Pancreas (tissue), 10 donors: ENCODE results near the gene BCL11B. TPM values are rescaled to one million over a fixed set of nuclear protein-coding genes. Genes with fewer than 3 reads are reported as not detected.

Source experiments
- ATAC-seq, 4 donors: fragments of 200-7000 bp; cut with Tn5 transposase; one replicate each; pipeline versions ENCODE4 v1.8.0 to v1.9.1; 2020; ENCODE audit warnings: mild to moderate bottlenecking in 4 of 4, moderate library complexity in 4 of 4
- DNase-seq, 6 donors: peaks; one replicate each; pipeline ENCODE4 v3.0.0-alpha.2; 2020
- FAIRE-seq: peaks from 2 replicates; lab custom pipeline; 2012; peaks lifted over from hg19 to GRCh38; lab: Jason Lieb, UNC
- H3K27ac ChIP-seq, 4 donors: fragments of 200-600 bp; sonication (generic); 1 replicate in 3 of 4; 2 replicates in 1 of 4; pipeline versions ENCODE4 v1.5.0 to v1.8.0; 2020
- H3K27me3 ChIP-seq, 4 donors: fragments of 200-600 bp; one replicate each; pipeline ENCODE4 v1.8.0; 2021
- H3K36me3 ChIP-seq, 3 donors: fragments of 200-600 bp; sonication (generic) in 1 of 3; one replicate each; pipeline versions ENCODE4 v1.5.0 to v1.8.0; 2020 to 2021
- H3K4me1 ChIP-seq, 3 donors: fragments of 200-600 bp; one replicate each; pipeline ENCODE4 v1.8.0; 2021
- H3K4me3 ChIP-seq, 4 donors: fragments of 200-600 bp; sonication (generic) in 2 of 4; one replicate each; pipeline versions ENCODE4 v1.5.0 to v1.8.0; 2020 to 2021
- H3K9me3 ChIP-seq, 4 donors: fragments of 200-600 bp; one replicate each; pipeline ENCODE4 v1.8.0; 2021
- CTCF ChIP-seq, 4 donors: fragments of 200-600 bp; sonication (generic) in 3 of 4; IDR thresholded peaks; one replicate each; pipeline versions ENCODE4 v1.5.0 to v1.8.0; 2021; ENCODE audit warnings: antibody characterized with exemption in 4 of 4
- WGBS, 2 donors: extraction: QIAGEN DNeasy Blood & Tissue Kit; methylation state at CpG; one replicate each; pipeline ENCODE4 v1.1.7; 2013; 5-methylcytosine and 5-hydroxymethylcytosine counted together
- intact Hi-C, 3 donors: fragments of 100-400 bp; cut with DNase I; formaldehyde crosslinking; loops; one replicate each; pipeline versions ENCODE4 v1.11.1 to v1.14.2; 2022
- polyA plus RNA-seq, 2 donors: library from polyadenylated mRNA; stranded (reverse); fragments of 200-250 nt; gene quantifications; one replicate each; pipeline ENCODE4 v1.2.3, GENCODE V29; 2013
- total RNA-seq, 6 donors: library from RNA; stranded (reverse); fragmentation: NEBNext Ultra II Directional in 4 of 6; extraction: Animal tissue kit (Norgen Biotek cat#: 25700) in 4 of 6; gene quantifications; one replicate each; pipeline versions ENCODE4 v1.2.1 to v1.2.4, GENCODE V29; 2021 to 2023
- donor health status: healthy with polysubstance abuse.
- donor health status: DM: no; HTN: no; CAD: no; lungs with moderate emphysema.
- donor health status: DM: no; HTN: no; CAD: no.
- donor health status: control.
- donor health status: control.
- donor health status: Bipolar disorder and iron deficiency.
- donor health status: DM: yes; HTN: yes; CAD: no.
- donor health status: DM: no; HTN: no; CAD: no.
- donor health status: DM: no; HTN: no; CAD: no.
- donor health status: DM: yes; HTN: yes; CAD: no.

BCL11B gene
- total and polyA plus RNA-seq, 8 donors, result 0.04 to 0.47 (median 0.27) TPM

GRCh38 chr14:99201351-99202073 lies 70.5 kb downstream of the BCL11B start:
- FAIRE-seq, result no peak
- no peaks in the 10 kb centered on the region for H3K36me3 ChIP-seq
- intact Hi-C loops, result no loop called here
- WGBS, 2 donors, result 73 to 74% methylated on average over 10 of the region's 10 CpGs
- no peaks in the 10 kb centered on the region for H3K27me3 ChIP-seq
- no peak for TF ChIP-seq CTCF (IDR thresholded peaks at IDR 0.05)
- no peak for ATAC-seq
- no peak for DNase-seq
- H3K4me3 ChIP-seq, result no peak overlapping the region
- H3K27ac ChIP-seq, result no peak overlapping the region
- H3K9me3 ChIP-seq, result no peaks in the 10 kb centered on the region
- H3K4me1 ChIP-seq, result no peaks in the 10 kb centered on the region

GRCh38 chr14:99200654-99201005 lies 71.4 kb downstream of the BCL11B start:
- no peak for FAIRE-seq
- H3K27me3 ChIP-seq, result no peaks in the 10 kb centered on the region
- no peaks in the 10 kb centered on the region for H3K9me3 ChIP-seq
- no peak overlapping the region for H3K27ac ChIP-seq
- no peak for TF ChIP-seq CTCF (IDR thresholded peaks at IDR 0.05)
- H3K4me3 ChIP-seq, result no peak overlapping the region
- intact Hi-C loops, result no loop called here
- DNase-seq, result no peak
- ATAC-seq, result no peak
- WGBS, 2 donors, result 66 to 75% methylated on average over 7 of the region's 7 CpGs
- no peaks in the 10 kb centered on the region for H3K4me1 ChIP-seq
- no peaks in the 10 kb centered on the region for H3K36me3 ChIP-seq

- 63 to 79% methylated on average over 16 of the region's 16 CpGs for WGBS, 2 donors
- DNase-seq (no peak), FAIRE-seq (no peak), ATAC-seq (no peak)
- Histone ChIP-seq H3K4me1 (no peaks in the 10 kb centered on the region), H3K9me3 (no peaks in the 10 kb centered on the region), H3K4me3 (no peak overlapping the region), H3K36me3 (no peaks in the 10 kb centered on the region), H3K27ac (no peak overlapping the region), H3K27me3 (no peaks in the 10 kb centered on the region)
- intact Hi-C loops, result no loop called here
- TF ChIP-seq CTCF (IDR thresholded peaks at IDR 0.05), result no peak
Measured at GRCh38 chr14:99199846-99200653, 71.9 kb downstream of the BCL11B start.

- no peak for ATAC-seq
- DNase-seq, result no peak
- intact Hi-C loops, result no loop called here
- no peak for FAIRE-seq
- no peaks in the 10 kb centered on the region for H3K36me3 ChIP-seq
- H3K27ac ChIP-seq, result no peak overlapping the region
- H3K4me3 ChIP-seq, result no peak overlapping the region
- H3K4me1 ChIP-seq, result no peaks in the 10 kb centered on the region
- no peaks in the 10 kb centered on the region for H3K27me3 ChIP-seq
- TF ChIP-seq CTCF (IDR thresholded peaks at IDR 0.05), result no peak
- no peaks in the 10 kb centered on the region for H3K9me3 ChIP-seq
- WGBS, 2 donors, result 74 to 88% methylated on average over 24 of the region's 24 CpGs
Measured at GRCh38 chr14:99198746-99199502, 73.1 kb downstream of the BCL11B start.
